NCI-H2029 treated with DMSO at 0.1 percent for 48 hours (cell line): ENCODE results near the gene CELF2.

ENCODE experiments used
- DNase-seq: peaks from one replicate; lab custom pipeline; 2025; lab: John Stamatoyannopoulos, UW

Gene CELF2

GRCh38 chr10:11225935-11226334, 208.3 kb downstream of the CELF2 start:
- DNase-seq, result no peak

GRCh38 chr10:11227103-11227502, 209.4 kb downstream of the CELF2 start:
- DNase-seq, result no peak

- no peak for DNase-seq
Observed at GRCh38 chr10:11229893-11230292, 212.2 kb downstream of the CELF2 start.

- no peak for DNase-seq
Observed at GRCh38 chr10:11230498-11231167, 213.0 kb downstream of the CELF2 start.

GRCh38 chr10:11231285-11231684, 213.6 kb downstream of the CELF2 start:
- DNase-seq, result no peak

- no peak for DNase-seq
Observed at GRCh38 chr10:11232222-11232961, 214.7 kb downstream of the CELF2 start.

GRCh38 chr10:11234857-11235531, 217.3 kb downstream of the CELF2 start:
- no peak for DNase-seq

- no peak for DNase-seq
Observed at GRCh38 chr10:11235771-11236170, 218.1 kb downstream of the CELF2 start.

- no peak for DNase-seq
Observed at GRCh38 chr10:11236234-11236633, 218.6 kb downstream of the CELF2 start.

GRCh38 chr10:11237571-11237970, 219.9 kb downstream of the CELF2 start:
- DNase-seq, result no peak

- no peak for DNase-seq
Observed at GRCh38 chr10:11238893-11239292, 221.2 kb downstream of the CELF2 start.

- no peak for DNase-seq
Observed at GRCh38 chr10:11240641-11241040, 223.0 kb downstream of the CELF2 start.

- no peak for DNase-seq
Observed at GRCh38 chr10:11242443-11243387, 225.0 kb downstream of the CELF2 start.

GRCh38 chr10:11243425-11244222, 226.0 kb downstream of the CELF2 start:
- no peak for DNase-seq

GRCh38 chr10:11245095-11245479, 227.4 kb downstream of the CELF2 start:
- DNase-seq, result no peak

- DNase-seq, result no peak
Observed at GRCh38 chr10:11245510-11245909, 227.8 kb downstream of the CELF2 start.

GRCh38 chr10:11245981-11246590, 228.4 kb downstream of the CELF2 start:
- DNase-seq, result no peak

- no peak for DNase-seq
Observed at GRCh38 chr10:11246752-11247467, 229.2 kb downstream of the CELF2 start.

GRCh38 chr10:11249152-11249807, 231.6 kb downstream of the CELF2 start:
- DNase-seq, result no peak

- no peak for DNase-seq
Observed at GRCh38 chr10:11249808-11250195, 232.1 kb downstream of the CELF2 start.
